Measurements from ENCODE around the gene DHRS7B.
"Not testable (repeated sequence)": the region's sequence is repeated elsewhere in the genome, so short reads cannot be mapped to it uniquely, and the experiment has no call there.

The DHRS7B gene

DNA sequence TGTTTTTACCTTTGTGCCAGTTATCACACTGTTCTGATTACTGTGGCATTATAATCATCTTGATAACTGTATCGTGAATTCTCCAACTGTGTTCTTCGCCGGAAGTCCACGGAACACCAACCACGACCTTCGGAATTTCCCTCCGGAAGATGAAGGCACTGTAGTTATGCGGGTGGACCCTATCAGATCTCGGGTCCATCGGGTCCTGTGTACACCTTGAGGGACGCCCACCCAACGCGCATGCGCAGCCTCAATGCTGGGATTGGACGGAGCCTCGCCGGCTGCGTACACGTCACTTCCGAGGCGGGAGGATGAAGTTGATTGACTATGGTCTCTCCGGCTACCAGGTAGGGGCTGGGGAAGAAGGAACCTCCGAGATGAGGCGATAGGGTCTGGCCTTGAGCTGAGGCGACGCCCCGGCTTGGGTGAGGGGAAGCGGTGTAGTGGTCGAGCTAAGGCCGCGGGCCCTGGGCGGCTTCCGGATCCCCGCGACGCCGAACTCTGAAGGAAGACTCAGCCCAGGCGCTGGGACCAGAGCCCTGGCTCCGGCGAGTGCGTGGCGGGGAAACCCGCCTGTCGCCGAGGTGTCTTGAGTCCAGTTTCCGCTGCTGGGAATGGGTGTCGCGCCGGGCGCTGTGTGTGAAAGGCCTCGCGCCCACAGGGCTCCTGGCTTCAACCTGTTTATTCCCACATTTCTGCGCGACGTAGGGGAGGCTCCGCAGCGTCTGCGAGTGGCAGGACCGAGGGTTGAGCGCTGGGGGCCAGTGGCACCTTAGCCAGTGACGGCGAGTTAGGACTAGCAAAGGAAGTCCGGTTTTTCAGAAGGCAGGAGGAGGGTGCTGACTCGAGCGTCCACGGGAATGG is at the start of gene DHRS7B:
Gene DHRS7B, plus strand, starts transcription at position 320 of the 864 bp plus-strand sequence. Its CDS starts 8 bp downstream, at position 328.
- DNase-seq (ENCODE audit: low read depth in 1 of 2, low spot score in 1 of 2): peak; percentile 93 to 95

- no peak for DNase-seq (ENCODE audit: low read depth in 1 of 2, low spot score in 1 of 2)
Measured at GRCh38 chr17:21077281-21077680, 49.5 kb upstream of the DHRS7B start.

- no peak for DNase-seq (ENCODE audit: low read depth in 1 of 2, low spot score in 1 of 2)
Measured at GRCh38 chr17:21078016-21078780, 48.6 kb upstream of the DHRS7B start.

GRCh38 chr17:21079196-21079595 is 47.6 kb upstream of the DHRS7B start:
- no peak for DNase-seq (ENCODE audit: low read depth in 1 of 2, low spot score in 1 of 2)

DNA sequence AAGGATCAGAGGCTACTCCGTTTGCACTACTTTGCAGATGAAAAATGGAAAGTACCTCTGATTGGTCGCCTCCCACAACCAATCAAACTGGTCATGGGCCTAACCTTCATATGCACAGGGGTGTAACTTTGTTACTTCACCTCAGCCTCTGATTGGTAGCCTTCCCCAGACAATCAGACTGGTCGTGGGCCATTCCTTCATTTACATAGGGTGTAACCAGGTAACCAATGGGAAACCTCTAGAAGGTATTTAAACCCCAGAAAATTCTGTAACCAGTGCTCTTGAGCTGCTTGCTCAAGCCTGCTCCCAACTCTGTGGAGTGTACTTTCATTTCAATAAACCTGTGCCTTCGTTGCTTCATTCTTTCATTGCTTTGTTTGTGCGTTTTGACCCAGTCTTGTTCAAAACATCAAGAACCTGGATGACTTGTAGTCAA is 44.7 kb upstream of the DHRS7B start:
- no peak for DNase-seq (ENCODE audit: low read depth in 1 of 2, low spot score in 1 of 2)

DNA sequence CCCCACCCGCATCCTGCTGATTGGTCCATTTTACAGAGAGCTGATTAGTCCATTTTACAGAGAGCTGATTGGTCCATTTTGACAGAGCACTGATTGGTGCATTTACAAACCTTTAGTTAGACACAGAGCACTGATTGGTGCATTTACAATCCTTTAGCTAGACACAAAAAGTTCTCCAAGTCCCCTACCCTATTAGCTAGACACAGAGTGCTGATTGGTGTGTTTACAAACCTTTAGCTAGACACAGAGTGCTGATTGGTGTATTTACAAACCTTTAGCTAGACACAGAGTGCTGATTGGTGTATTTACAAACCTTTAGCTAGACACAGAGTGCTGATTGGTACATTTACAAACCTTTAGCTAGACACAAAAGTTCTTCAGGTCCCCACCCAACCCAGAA is 41.5 kb upstream of the DHRS7B start:
- not testable (repeated sequence) for DNase-seq (ENCODE audit: low read depth in 1 of 2, low spot score in 1 of 2)

- no peak for DNase-seq (ENCODE audit: low read depth in 1 of 2, low spot score in 1 of 2)
Measured at GRCh38 chr17:21085707-21086106, 41.1 kb upstream of the DHRS7B start.

DNA sequence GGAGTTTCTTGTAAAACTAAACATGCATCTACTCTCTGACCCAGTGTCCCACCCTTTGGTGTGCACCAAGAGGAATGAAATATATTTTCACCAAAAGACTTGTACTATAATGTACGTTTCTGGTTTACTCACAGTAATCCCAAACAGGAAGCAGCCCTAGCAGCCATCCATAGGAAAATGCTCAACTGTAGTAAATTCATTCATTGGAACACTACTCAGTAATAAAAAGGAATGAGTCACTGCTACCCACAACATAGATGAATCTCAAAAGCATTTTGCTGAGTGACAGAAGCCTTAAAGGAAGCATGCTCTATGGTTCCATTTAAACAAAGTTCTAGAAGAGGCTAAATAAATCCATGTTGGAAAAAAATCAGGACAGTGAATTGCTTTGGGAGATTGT is 37.6 kb upstream of the DHRS7B start:
- no peak for DNase-seq (ENCODE audit: low read depth in 1 of 2, low spot score in 1 of 2)

DNA sequence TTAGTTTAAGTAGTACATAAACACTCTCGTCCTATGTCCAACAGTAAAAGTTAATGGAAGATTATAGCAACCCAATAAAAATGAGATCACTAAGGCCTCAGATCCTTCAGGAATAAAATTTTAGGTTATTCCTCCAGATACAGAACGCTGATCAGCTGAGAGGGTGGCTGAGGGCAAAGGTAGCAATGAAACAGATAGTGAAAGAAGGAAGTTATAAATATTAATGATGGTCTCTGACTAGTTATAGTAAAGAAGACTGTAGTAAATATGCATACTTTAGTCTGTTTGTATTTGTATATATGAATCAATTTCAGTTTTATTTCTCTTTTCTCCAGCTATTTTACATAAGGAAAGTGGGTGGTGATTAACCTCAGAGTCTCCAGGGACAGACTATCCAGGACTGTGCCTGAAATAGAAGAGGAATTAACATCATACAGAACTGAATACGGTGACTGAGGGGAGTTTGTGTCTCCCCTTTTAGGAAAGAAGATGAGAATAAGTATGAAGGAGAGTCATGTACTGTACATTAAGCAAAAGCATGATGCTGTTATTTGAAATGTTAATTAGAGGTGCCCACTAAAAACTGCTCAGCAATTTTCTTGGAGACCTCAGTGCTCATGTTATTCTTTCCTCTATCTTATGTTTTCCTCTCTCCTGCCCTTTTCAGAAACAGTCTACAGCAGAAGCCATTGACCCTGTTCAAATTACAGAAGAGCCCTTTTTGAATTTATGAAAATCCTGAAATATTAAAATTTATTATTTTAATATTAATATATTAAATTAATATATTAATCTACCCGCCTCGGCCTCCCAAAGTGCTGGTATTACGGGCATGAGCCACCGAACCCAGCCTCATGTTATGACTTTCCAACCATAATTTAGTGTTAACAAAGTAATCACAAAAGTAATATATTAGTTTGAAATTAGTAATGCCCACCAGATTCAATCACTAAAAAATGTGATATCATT is 36.5 kb upstream of the DHRS7B start:
- DNase-seq (ENCODE audit: low read depth in 1 of 2, low spot score in 1 of 2): no peak

GRCh38 chr17:21090902-21091618 is 35.7 kb upstream of the DHRS7B start:
- DNase-seq (ENCODE audit: low read depth in 1 of 2, low spot score in 1 of 2): no peak

GRCh38 chr17:21094298-21094704 is 32.5 kb upstream of the DHRS7B start:
- DNase-seq (ENCODE audit: low read depth in 1 of 2, low spot score in 1 of 2): no peak

GRCh38 chr17:21095735-21096134 is 31.0 kb upstream of the DHRS7B start:
- DNase-seq (ENCODE audit: low read depth in 1 of 2, low spot score in 1 of 2): no peak

DNA sequence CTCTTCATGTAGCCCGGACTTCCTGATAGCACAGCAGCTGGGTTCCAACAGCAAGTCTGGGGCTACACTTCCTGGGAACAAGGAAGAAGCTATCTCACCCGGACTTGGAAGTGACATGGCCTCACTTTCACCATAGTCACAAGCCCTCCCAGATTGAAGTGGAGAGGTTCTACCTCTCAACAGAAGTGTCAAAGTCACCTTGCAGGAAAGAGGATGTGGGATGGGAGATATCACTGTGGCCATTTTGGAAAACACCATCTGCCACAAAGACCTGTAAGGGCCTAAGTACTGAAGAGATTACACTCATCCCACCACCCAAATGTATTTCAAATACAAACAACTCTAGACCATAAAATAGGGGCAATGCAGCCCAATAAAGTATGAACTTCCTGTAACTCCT is 29.9 kb upstream of the DHRS7B start:
- no peak for DNase-seq (ENCODE audit: low read depth in 1 of 2, low spot score in 1 of 2)

- peak; percentile 13 to 40 for DNase-seq (ENCODE audit: low read depth in 1 of 2, low spot score in 1 of 2)
Measured at GRCh38 chr17:21098934-21099689, 27.7 kb upstream of the DHRS7B start.

- no peak for DNase-seq (ENCODE audit: low read depth in 1 of 2, low spot score in 1 of 2)
Measured at GRCh38 chr17:21100636-21101035, 26.1 kb upstream of the DHRS7B start.

- DNase-seq (ENCODE audit: low read depth in 1 of 2, low spot score in 1 of 2): no peak
Measured at GRCh38 chr17:21104608-21105007, 22.2 kb upstream of the DHRS7B start.

DNA sequence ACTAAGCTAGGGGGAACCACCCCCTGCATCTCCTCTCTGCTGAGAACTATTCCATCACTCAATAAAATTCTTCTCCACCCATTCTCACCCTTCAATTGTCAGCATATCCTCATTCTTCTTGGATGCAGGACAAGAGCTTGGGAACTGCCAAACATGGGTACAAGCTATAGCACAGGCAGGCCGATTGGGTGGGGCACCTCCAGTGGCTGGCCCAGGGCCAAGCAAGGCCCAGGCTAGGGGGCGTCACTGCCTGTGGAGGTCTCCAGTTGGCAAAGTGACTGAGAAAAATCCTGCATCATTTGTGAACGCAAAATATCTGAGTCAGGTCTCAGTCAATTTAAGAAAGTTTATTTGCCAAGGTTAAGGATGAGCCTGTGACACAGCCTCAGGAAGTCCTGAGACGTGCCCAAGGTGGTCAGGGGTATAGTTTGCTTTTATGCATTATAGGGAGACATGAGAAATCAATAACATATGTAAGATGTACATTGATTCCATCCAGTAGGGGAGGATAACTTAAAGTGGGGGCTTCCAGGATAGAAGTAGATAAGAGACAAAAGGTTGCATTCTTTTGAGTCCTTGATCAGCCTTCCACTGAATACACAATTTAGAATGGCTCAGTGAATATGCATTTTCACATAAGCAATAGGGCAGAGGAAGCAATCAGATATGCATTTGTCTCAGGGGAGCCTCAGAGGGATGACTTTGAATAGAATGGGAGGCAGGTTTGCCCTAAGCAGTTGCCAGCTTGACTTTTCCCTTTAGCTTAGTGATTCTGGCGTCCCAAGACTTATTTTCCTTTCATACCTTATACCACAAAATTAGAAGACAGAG is 21.5 kb upstream of the DHRS7B start:
- DNase-seq (ENCODE audit: low read depth in 1 of 2, low spot score in 1 of 2): no peak

- DNase-seq (ENCODE audit: low read depth in 1 of 2, low spot score in 1 of 2): no peak
Measured at GRCh38 chr17:21106316-21106715, 20.4 kb upstream of the DHRS7B start.
